H9 (cell line): Measurements from ENCODE around the gene CLEC12A. TPM values are rescaled to one million over a fixed set of nuclear protein-coding genes. Genes with fewer than 3 reads are reported as not detected.

Experiments used
- DNase-seq: peaks from one replicate; pipeline ENCODE4 v3.0.0-alpha.2; 2017
- H2AFZ ChIP-seq: one replicate; pipeline ENCODE4 v1.6.1; 2013; ENCODE audit warnings: mild to moderate bottlenecking, low read length, control low read depth, moderate library complexity
- H2AK5ac ChIP-seq: 2 replicates; pipeline ENCODE4 v1.6.1; 2013; ENCODE audit warnings: low read length, control low read depth, mixed read lengths; ENCODE audit not compliant: insufficient read length
- H2BK120ac ChIP-seq: one replicate; pipeline ENCODE4 v1.6.1; 2013; ENCODE audit warnings: low read depth, mild to moderate bottlenecking, low read length, control low read depth, inconsistent platforms; ENCODE audit not compliant: poor library complexity, severe bottlenecking
- H2BK12ac ChIP-seq: 2 replicates; pipeline ENCODE4 v1.6.1; 2013; ENCODE audit warnings: low read length, control low read depth, mixed read lengths, low read depth; ENCODE audit not compliant: insufficient read length
- H2BK15ac ChIP-seq: 2 replicates; pipeline ENCODE4 v1.6.1; 2013; ENCODE audit warnings: low read depth, low read length, control low read depth
- H2BK20ac ChIP-seq: one replicate; pipeline ENCODE4 v1.6.1; 2013; ENCODE audit warnings: low read depth, mild to moderate bottlenecking, low read length, control low read depth, inconsistent platforms; ENCODE audit not compliant: poor library complexity, severe bottlenecking
- H2BK5ac ChIP-seq: 2 replicates; pipeline ENCODE4 v1.6.1; 2013; ENCODE audit warnings: low read length, control low read depth, mixed read lengths; ENCODE audit not compliant: insufficient read length
- H3K14ac ChIP-seq: 2 replicates; pipeline ENCODE4 v1.6.1; 2013; ENCODE audit warnings: low read length, control low read depth; ENCODE audit not compliant: insufficient read depth
- H3K18ac ChIP-seq: 2 replicates; pipeline ENCODE4 v1.6.1; 2013; ENCODE audit warnings: low read depth, mild to moderate bottlenecking, mixed read lengths, low read length, control low read depth; ENCODE audit not compliant: insufficient read length
- H3K23ac ChIP-seq: 2 replicates; pipeline ENCODE4 v1.6.1; 2013; ENCODE audit warnings: low read length, control low read depth, mixed read lengths, low read depth; ENCODE audit not compliant: insufficient read length
- H3K23me2 ChIP-seq: 2 replicates; pipeline ENCODE4 v1.6.1; 2013; ENCODE audit warnings: low read depth, mild to moderate bottlenecking, mixed read lengths, low read length, control low read depth; ENCODE audit not compliant: insufficient read length, poor library complexity, severe bottlenecking
- H3K27ac ChIP-seq: 2 replicates; pipeline ENCODE4 v1.5.1; 2013; ENCODE audit warnings: low read length, control low read depth, mixed read lengths, low read depth; ENCODE audit not compliant: insufficient read length
- H3K27me3 ChIP-seq: 2 replicates; pipeline ENCODE4 v1.6.1; 2013; ENCODE audit warnings: low read length, control low read depth, inconsistent platforms; ENCODE audit not compliant: insufficient read depth
- H3K4ac ChIP-seq: 2 replicates; pipeline ENCODE4 v1.6.1; 2013; ENCODE audit warnings: low read depth, mild to moderate bottlenecking, control low read depth, inconsistent platforms, low read length, moderate library complexity
- H3K4me1 ChIP-seq: 2 replicates; pipeline ENCODE4 v1.6.1; 2013; ENCODE audit warnings: low read length, control low read depth, inconsistent platforms; ENCODE audit not compliant: insufficient read depth
- H3K4me2 ChIP-seq: 2 replicates; pipeline ENCODE4 v1.6.1; 2013; ENCODE audit warnings: low read length, control low read depth, mixed read lengths; ENCODE audit not compliant: insufficient read length, insufficient read depth
- H3K56ac ChIP-seq: 2 replicates; pipeline ENCODE4 v1.6.1; 2013; ENCODE audit warnings: low read depth, mild to moderate bottlenecking, mixed read lengths, low read length, control low read depth; ENCODE audit not compliant: insufficient read length
- H3K79me1 ChIP-seq: 2 replicates; pipeline ENCODE4 v1.6.1; 2013; ENCODE audit warnings: low read depth, mild to moderate bottlenecking, moderate library complexity, low read length, control low read depth, inconsistent platforms; ENCODE audit not compliant: insufficient read depth, poor library complexity, severe bottlenecking
- H3K79me2 ChIP-seq: 2 replicates; pipeline ENCODE4 v1.6.1; 2013; ENCODE audit warnings: low read length, control low read depth, inconsistent platforms; ENCODE audit not compliant: insufficient read depth
- H3K9ac ChIP-seq: 2 replicates; pipeline ENCODE4 v1.6.1; 2013; ENCODE audit warnings: low read length, control low read depth, mixed read lengths; ENCODE audit not compliant: insufficient read length; ENCODE audit errors: extremely low read depth
- H3K9me3 ChIP-seq: one replicate; pipeline ENCODE4 v1.6.1; 2013; ENCODE audit warnings: low read depth, low read length, inconsistent platforms; ENCODE audit not compliant: control insufficient read depth
- H3T11ph ChIP-seq: one replicate; pipeline ENCODE4 v1.6.1; 2013; ENCODE audit warnings: mild to moderate bottlenecking, low read length, control low read depth, inconsistent platforms
- H4K20me1 ChIP-seq: one replicate; pipeline ENCODE4 v1.6.1; 2013; ENCODE audit not compliant: control insufficient read depth, insufficient read length, insufficient read depth
- H4K5ac ChIP-seq: 2 replicates; pipeline ENCODE4 v1.6.1; 2013; ENCODE audit warnings: low read depth, mild to moderate bottlenecking, mixed read lengths, low read length, control low read depth; ENCODE audit not compliant: insufficient read length
- H4K8ac ChIP-seq: replicated peaks from 2 replicates; pipeline ENCODE4 v1.6.1; 2013; ENCODE audit warnings: low read length, control low read depth, mixed read lengths, low read depth; ENCODE audit not compliant: insufficient read length
- H4K91ac ChIP-seq: 2 replicates; pipeline ENCODE4 v1.6.1; 2013; ENCODE audit warnings: low read depth, mild to moderate bottlenecking, moderate library complexity, mixed read lengths, low read length, control low read depth; ENCODE audit not compliant: insufficient read length
- H3K27ac Mint-ChIP-seq, 3 experiments: 2 replicates in 2 of 3; 3 replicates in 1 of 3; pipeline ENCODE4 v1.8.0; 2020 to 2021; ENCODE audit warnings: mixed read lengths in 3 of 3, mild to moderate bottlenecking in 1 of 3, moderate library complexity in 1 of 3
- H3K27me3 Mint-ChIP-seq: 2 replicates; pipeline ENCODE4 v1.8.0; 2021; ENCODE audit warnings: low read depth, mild to moderate bottlenecking, moderate library complexity, mixed read lengths
- H3K36me3 Mint-ChIP-seq, 3 experiments: 2 replicates in 2 of 3; 3 replicates in 1 of 3; pipeline ENCODE4 v1.8.0; 2020 to 2021; ENCODE audit warnings: low read depth in 3 of 3, mixed read lengths in 3 of 3; ENCODE audit not compliant: insufficient read depth in 1 of 3
- H3K4me1 Mint-ChIP-seq, 2 experiments: 2 replicates each; pipeline ENCODE4 v1.8.0; 2020; ENCODE audit warnings: mixed read lengths in 2 of 2
- H3K4me3 Mint-ChIP-seq, 2 experiments: 2 replicates in 1 of 2; 3 replicates in 1 of 2; pipeline ENCODE4 v1.8.0; 2020 to 2021; ENCODE audit warnings: mild to moderate bottlenecking in 2 of 2, mixed read lengths in 2 of 2, moderate library complexity in 1 of 2
- H3K9me3 Mint-ChIP-seq, 2 experiments: 2 replicates in 1 of 2; 3 replicates in 1 of 2; pipeline ENCODE4 v1.8.0; 2020; ENCODE audit warnings: mild to moderate bottlenecking in 2 of 2, mixed read lengths in 2 of 2, moderate library complexity in 1 of 2
- WGBS: extraction: QIAGEN DNeasy Blood & Tissue Kit; methylation state at CpG from one replicate; pipeline ENCODE4 v1.1.7; 2013; ENCODE audit warnings: missing lambda C conversion rate, low lambda C conversion rate, mixed read lengths; ENCODE audit not compliant: insufficient read length; ENCODE audit errors: extremely low coverage; 5-methylcytosine and 5-hydroxymethylcytosine counted together
- total RNA-seq: library from RNA; stranded (reverse); gene quantifications from 2 replicates; pipeline ENCODE4 v1.2.1, GENCODE V29; 2021
- TF ChIP-seq, protein P1 (sequence below): fragments of 200-600 bp; sonication (generic); conservative IDR thresholded peaks from 3 replicates; pipeline ENCODE4 v1.8.0; 2021; ENCODE audit warnings: antibody characterized with exemption, mild to moderate bottlenecking

CLEC12A gene
- total RNA-seq, 1 experiment from 2014 or later: not detected

DNA sequence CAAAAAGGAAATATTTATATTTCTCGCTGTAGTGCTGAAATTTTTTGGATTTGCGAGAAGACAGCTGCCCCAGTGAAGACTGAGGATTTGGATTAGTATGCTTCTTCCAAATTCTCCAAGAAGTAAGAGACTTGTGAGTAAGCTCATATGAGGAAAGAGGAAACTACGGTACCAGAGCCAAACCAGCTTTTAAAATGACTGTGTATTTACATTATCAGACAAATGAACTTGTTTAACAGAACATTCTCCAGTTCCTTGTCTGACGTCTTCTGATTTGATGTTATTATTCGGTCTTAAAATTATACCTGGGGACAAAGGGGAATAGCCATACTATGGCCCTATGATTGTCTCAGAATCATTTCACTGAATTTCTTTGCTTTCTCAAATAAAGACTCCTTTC lies 47.2 kb downstream of the CLEC12A start:
- DNase-seq: no peak
- no peak overlapping the region for H3K27ac Mint-ChIP-seq
- H3K4me1 ChIP-seq: no peaks in the 10 kb centered on the region; the same call in 1 of the 2 replicates
- WGBS: no CpG with 5 or more reads among the region's 5 CpGs
- H2BK5ac ChIP-seq: no peak overlapping the region
- TF ChIP-seq, protein P1, sequence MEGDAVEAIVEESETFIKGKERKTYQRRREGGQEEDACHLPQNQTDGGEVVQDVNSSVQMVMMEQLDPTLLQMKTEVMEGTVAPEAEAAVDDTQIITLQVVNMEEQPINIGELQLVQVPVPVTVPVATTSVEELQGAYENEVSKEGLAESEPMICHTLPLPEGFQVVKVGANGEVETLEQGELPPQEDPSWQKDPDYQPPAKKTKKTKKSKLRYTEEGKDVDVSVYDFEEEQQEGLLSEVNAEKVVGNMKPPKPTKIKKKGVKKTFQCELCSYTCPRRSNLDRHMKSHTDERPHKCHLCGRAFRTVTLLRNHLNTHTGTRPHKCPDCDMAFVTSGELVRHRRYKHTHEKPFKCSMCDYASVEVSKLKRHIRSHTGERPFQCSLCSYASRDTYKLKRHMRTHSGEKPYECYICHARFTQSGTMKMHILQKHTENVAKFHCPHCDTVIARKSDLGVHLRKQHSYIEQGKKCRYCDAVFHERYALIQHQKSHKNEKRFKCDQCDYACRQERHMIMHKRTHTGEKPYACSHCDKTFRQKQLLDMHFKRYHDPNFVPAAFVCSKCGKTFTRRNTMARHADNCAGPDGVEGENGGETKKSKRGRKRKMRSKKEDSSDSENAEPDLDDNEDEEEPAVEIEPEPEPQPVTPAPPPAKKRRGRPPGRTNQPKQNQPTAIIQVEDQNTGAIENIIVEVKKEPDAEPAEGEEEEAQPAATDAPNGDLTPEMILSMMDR: no peak
- H3K18ac ChIP-seq: no peak overlapping the region
- no peaks in the 10 kb centered on the region for H3K27me3 ChIP-seq
- no peak overlapping the region for H3K9ac ChIP-seq
- no peak overlapping the region for H3T11ph ChIP-seq
- no peak overlapping the region for H2AFZ ChIP-seq
- H2AK5ac ChIP-seq: no peak overlapping the region
- H3K79me1 ChIP-seq: no peaks in the 10 kb centered on the region
- no peaks in the 10 kb centered on the region for H3K36me3 Mint-ChIP-seq
- H3K4ac ChIP-seq: no peak overlapping the region
- H2BK120ac ChIP-seq: no peak overlapping the region
- H3K9me3 Mint-ChIP-seq: no peaks in the 10 kb centered on the region; a peak in 1 of 5 replicates
- H3K27me3 Mint-ChIP-seq: no peaks in the 10 kb centered on the region
- no peak overlapping the region for H3K14ac ChIP-seq
- H4K91ac ChIP-seq: no peak overlapping the region
- peaks cover 14 to 16% of the 10 kb centered on the region in 2 experiments for H3K4me1 Mint-ChIP-seq
- H3K4me2 ChIP-seq: no peak overlapping the region
- H2BK12ac ChIP-seq: no peak overlapping the region
- H3K4me3 Mint-ChIP-seq: no peak overlapping the region
- H2BK15ac ChIP-seq: no peak overlapping the region
- H3K56ac ChIP-seq: no peak overlapping the region
- H4K20me1 ChIP-seq: no peaks in the 10 kb centered on the region
- no peak overlapping the region for H4K8ac ChIP-seq
- no peak overlapping the region for H3K23ac ChIP-seq
- no peaks in the 10 kb centered on the region for H3K79me2 ChIP-seq
- no peaks in the 10 kb centered on the region for H3K23me2 ChIP-seq
- no peaks in the 10 kb centered on the region for H3K9me3 ChIP-seq
- H2BK20ac ChIP-seq: no peak overlapping the region
- H4K5ac ChIP-seq: no peak overlapping the region
- H3K27ac ChIP-seq: no peak overlapping the region
